ENCODE data around the gene USHBP1. TPM values are rescaled to one million over a fixed set of nuclear protein-coding genes. Genes with fewer than 3 reads are reported as not detected.

The USHBP1 gene
- total and polyA plus RNA-seq, 10 of the 15 experiments (the other 5 are each of a cell fraction or from before 2014, with no cell fraction given), result 0.05 to 0.96 (median 0.22) TPM; not detected in 2

DNA sequence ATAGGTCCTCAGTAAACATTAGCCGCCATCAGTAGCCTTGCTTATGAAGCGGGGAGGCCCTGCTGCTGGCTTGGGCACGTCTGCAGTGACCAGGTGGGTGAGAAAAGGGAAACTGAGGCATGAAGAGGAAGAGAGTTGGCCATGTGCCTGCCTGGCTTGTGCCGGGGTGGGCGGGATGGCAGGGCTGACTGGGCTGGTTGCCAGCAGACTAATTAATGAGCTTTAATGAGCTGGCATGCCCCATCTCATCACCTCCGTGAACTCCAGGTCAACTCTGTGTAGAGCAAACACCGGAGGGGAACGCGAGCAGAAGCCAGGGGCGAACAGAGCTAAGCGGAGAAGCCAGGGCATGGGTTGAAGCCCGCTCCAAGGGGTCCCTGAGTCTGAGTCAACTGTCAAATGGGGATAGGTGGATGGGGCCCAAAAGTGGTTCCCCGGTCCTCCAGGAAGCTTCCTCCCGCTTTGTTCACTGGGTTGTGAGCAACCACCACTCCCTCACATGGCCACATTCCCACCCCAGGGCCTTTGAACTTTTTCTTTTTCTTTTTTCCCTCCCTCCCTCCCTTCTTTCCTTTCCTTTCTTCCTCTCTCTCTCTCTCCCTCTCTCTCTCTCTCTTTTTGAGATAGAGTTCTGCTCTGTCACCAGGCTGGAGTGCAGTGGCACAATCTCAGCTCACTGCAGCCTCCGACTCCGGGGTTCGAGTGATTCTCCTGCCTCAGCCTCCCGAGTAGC, 27.6 kb downstream of the USHBP1 start:
- ChIA-PET CTCF (interaction anchor here (1.0 to 3.9 kb wide), 3 partner anchors 23 to 170 kb away, joined by 3 to 24 read pairs (median 15); no protein-coding TSS in a partner anchor), RAD21 (ENCODE audit: unreplicated experiment) (interaction anchor here (3.1 kb wide), 1 partner anchor 170 kb away, joined by 21 read pairs; no protein-coding TSS in a partner anchor), POLR2A (interaction anchor here (0.8 to 3.3 kb wide), 2 partner anchors 11 to 77 kb away, joined by 3 to 31 read pairs; partner anchors contain the start of gene OCEL1), SMC1A (ENCODE audit: uncharacterized antibody, unreplicated experiment) (no interaction called here)
- in situ Hi-C loops (cut with MboI) (no loop called here), intact Hi-C loops (cut with micrococcal nuclease; ENCODE audit: unreplicated experiment) (no loop called here)
- Histone ChIP-seq H4K20me1 (ENCODE audit: control insufficient read depth, insufficient read depth) (no peaks in the 10 kb centered on the region), H3K4me2 (ENCODE audit: control insufficient read depth, insufficient read depth) (no peak overlapping the region), H3K9ac (ENCODE audit: control insufficient read depth, insufficient read depth, low read length) (no peak overlapping the region), H2AFZ (ENCODE audit: control insufficient read depth, low read depth, low read length) (no peak overlapping the region), H3K27ac (ENCODE audit: control insufficient read depth, insufficient read depth) (no peak overlapping the region), H3K27me3 (replicated peaks in 1 of 2; ENCODE audit: control insufficient read depth in 2 of 2, insufficient read depth in 2 of 2, low read length in 1 of 2) (no peaks in the 10 kb centered on the region), H3K4me3 (no peak overlapping the region), H3K79me2 (ENCODE audit: control insufficient read depth, insufficient read depth, low read length) (peaks cover 10% of the 10 kb centered on the region), H3K4me1 (ENCODE audit: control insufficient read depth, insufficient read depth, low read length) (peaks cover 4% of the 10 kb centered on the region; the same call in 1 of the 2 replicates), H3K9me3 (replicated peaks; ENCODE audit: control insufficient read depth, insufficient read depth, low read length) (no peaks in the 10 kb centered on the region), H3K36me3 (ENCODE audit: control insufficient read depth in 2 of 2, insufficient read depth in 2 of 2, low read length in 1 of 2) (peaks cover 0 to 2% of the 10 kb centered on the region in 2 experiments; a peak in 1 of 4 replicates)
- no peak for ATAC-seq
- 82% methylated on average over 18 of the region's 18 CpGs for WGBS (ENCODE audit: insufficient coverage, insufficient replicate concordance, low lambda C conversion rate, missing lambda C conversion rate)
- DNase-seq (ENCODE audit: low read depth, low spot score), result no peak
- TF ChIP-seq MTA2 (IDR thresholded peaks at IDR 0.05; ENCODE audit: low read depth) (no peak), ZNF384 (IDR thresholded peaks at IDR 0.05; ENCODE audit: borderline replicate concordance, low read depth, low read length) (no peak)
- BruUV-seq (replicated peaks), result no TSS peak
- FAIRE-seq, result no peak

Measured in GM12878 (cell line).